MM.1S (cell line): ENCODE measurements around the gene C19orf85.
A peak's percentile ranks its signal among the peaks of the same experiment; 100 is the strongest.

Experiments used
- DNase-seq: peaks from one replicate; pipeline ENCODE4 v3.0.0-alpha.2; 2015
- H2AFZ ChIP-seq: fragments of 300-600 bp; sonication (generic); 2 replicates; pipeline ENCODE4 v1.6.0; 2016; ENCODE audit warnings: antibody characterized with exemption, low read length
- H3F3A ChIP-seq: fragments of 300-600 bp; sonication (generic); 2 replicates; pipeline ENCODE4 v1.6.1; 2016; ENCODE audit warnings: mild to moderate bottlenecking, antibody characterized with exemption, low read length, moderate library complexity, mixed read lengths; ENCODE audit not compliant: insufficient read depth
- H3K27ac ChIP-seq: fragments of 300-600 bp; sonication (generic); 2 replicates; pipeline ENCODE4 v1.5.1; 2016; ENCODE audit warnings: mild to moderate bottlenecking, low read length
- H3K27me3 ChIP-seq: fragments of 300-600 bp; sonication (generic); replicated peaks from 2 replicates; pipeline ENCODE4 v1.6.0; 2016; ENCODE audit warnings: low read length; ENCODE audit not compliant: insufficient read depth
- H3K36me3 ChIP-seq: fragments of 300-600 bp; sonication (generic); replicated peaks from 2 replicates; pipeline ENCODE4 v1.6.1; 2016; ENCODE audit warnings: mild to moderate bottlenecking, low read length, mixed read lengths; ENCODE audit not compliant: insufficient read depth
- H3K4me1 ChIP-seq: fragments of 300-600 bp; sonication (generic); 2 replicates; pipeline ENCODE4 v1.6.1; 2016; ENCODE audit warnings: low read length, mixed read lengths
- H3K4me2 ChIP-seq: fragments of 300-600 bp; sonication (generic); 2 replicates; pipeline ENCODE4 v1.6.0; 2016; ENCODE audit warnings: low read depth, low read length
- H3K4me3 ChIP-seq: fragments of 300-600 bp; sonication (generic); 2 replicates; pipeline ENCODE4 v1.5.1; 2016; ENCODE audit warnings: low read length, mixed read lengths
- H3K79me2 ChIP-seq: fragments of 300-600 bp; sonication (generic); 2 replicates; pipeline ENCODE4 v1.6.1; 2016; ENCODE audit warnings: mixed run types, low read length, mixed read lengths
- H3K9ac ChIP-seq: fragments of 300-600 bp; sonication (generic); 2 replicates; pipeline ENCODE4 v1.6.1; 2016; ENCODE audit warnings: low read length, mixed read lengths
- H3K9me2 ChIP-seq: fragments of 300-600 bp; sonication (generic); replicated peaks from 2 replicates; pipeline ENCODE4 v1.6.1; 2016; ENCODE audit warnings: mild to moderate bottlenecking, low read length, mixed read lengths; ENCODE audit not compliant: insufficient read depth
- H3K9me3 ChIP-seq: fragments of 300-600 bp; sonication (generic); replicated peaks from 2 replicates; pipeline ENCODE4 v1.6.1; 2016; ENCODE audit warnings: mild to moderate bottlenecking, low read length, mixed read lengths; ENCODE audit not compliant: insufficient read depth
- H4K20me1 ChIP-seq: fragments of 300-600 bp; sonication (generic); 2 replicates; pipeline ENCODE4 v1.6.1; 2016; ENCODE audit warnings: mild to moderate bottlenecking, low read length, moderate library complexity, mixed read lengths; ENCODE audit not compliant: insufficient read depth
- EZH2 ChIP-seq: fragments of 300-600 bp; sonication (generic); optimal IDR thresholded peaks from 2 replicates; pipeline ENCODE3; 2017; ENCODE audit warnings: low read depth, mild to moderate bottlenecking, antibody characterized with exemption, low read length, mixed read lengths
- EZH2phosphoT487 ChIP-seq: fragments of 300-600 bp; sonication (generic); IDR thresholded peaks from 2 replicates; pipeline ENCODE4 v1.6.1; 2018; ENCODE audit warnings: antibody characterized with exemption, low read length
- TF ChIP-seq, protein P1 (sequence below): fragments of 300-600 bp; sonication (generic); IDR thresholded peaks from 2 replicates; pipeline ENCODE4 v1.5.1; 2016; ENCODE audit warnings: antibody characterized with exemption, low read length, mixed read lengths

The C19orf85 gene

DNA sequence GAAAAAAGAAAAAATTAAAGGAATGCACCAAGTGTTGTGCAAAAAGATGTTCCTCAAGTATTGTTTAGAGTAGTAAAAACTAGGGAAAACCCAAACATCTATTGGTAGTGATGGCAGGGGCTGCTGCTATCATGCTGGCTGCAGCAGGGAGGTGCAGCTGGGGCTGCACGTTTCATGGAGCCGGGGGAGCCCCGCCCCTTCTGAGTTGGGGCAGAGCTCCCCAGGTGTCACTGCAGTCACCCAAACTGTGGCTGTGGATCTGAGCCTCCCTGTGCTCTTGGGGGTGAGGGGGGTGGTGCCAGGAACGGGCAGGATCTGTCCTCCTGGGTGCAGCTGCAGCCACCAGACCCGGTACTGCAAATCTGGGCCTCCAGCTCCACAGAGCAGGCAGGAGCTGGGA is 45.4 kb downstream of the C19orf85 start:
- Histone ChIP-seq H3K9me2 (no peaks in the 10 kb centered on the region), H3K4me3 (no peak overlapping the region), H3K9me3 (no peaks in the 10 kb centered on the region), H4K20me1 (no peaks in the 10 kb centered on the region), H3K79me2 (no peaks in the 10 kb centered on the region), H3K27me3 (peaks cover 40% of the 10 kb centered on the region), H3F3A (no peaks in the 10 kb centered on the region), H3K4me1 (no peaks in the 10 kb centered on the region), H3K4me2 (no peak overlapping the region), H3K36me3 (no peaks in the 10 kb centered on the region), H3K27ac (no peak overlapping the region), H2AFZ (no peak overlapping the region), H3K9ac (no peak overlapping the region)
- DNase-seq: no peak
- no peak for TF ChIP-seq EZH2
- no peak for TF ChIP-seq EZH2phosphoT487
- TF ChIP-seq, protein P1, sequence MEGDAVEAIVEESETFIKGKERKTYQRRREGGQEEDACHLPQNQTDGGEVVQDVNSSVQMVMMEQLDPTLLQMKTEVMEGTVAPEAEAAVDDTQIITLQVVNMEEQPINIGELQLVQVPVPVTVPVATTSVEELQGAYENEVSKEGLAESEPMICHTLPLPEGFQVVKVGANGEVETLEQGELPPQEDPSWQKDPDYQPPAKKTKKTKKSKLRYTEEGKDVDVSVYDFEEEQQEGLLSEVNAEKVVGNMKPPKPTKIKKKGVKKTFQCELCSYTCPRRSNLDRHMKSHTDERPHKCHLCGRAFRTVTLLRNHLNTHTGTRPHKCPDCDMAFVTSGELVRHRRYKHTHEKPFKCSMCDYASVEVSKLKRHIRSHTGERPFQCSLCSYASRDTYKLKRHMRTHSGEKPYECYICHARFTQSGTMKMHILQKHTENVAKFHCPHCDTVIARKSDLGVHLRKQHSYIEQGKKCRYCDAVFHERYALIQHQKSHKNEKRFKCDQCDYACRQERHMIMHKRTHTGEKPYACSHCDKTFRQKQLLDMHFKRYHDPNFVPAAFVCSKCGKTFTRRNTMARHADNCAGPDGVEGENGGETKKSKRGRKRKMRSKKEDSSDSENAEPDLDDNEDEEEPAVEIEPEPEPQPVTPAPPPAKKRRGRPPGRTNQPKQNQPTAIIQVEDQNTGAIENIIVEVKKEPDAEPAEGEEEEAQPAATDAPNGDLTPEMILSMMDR: no peak

DNA sequence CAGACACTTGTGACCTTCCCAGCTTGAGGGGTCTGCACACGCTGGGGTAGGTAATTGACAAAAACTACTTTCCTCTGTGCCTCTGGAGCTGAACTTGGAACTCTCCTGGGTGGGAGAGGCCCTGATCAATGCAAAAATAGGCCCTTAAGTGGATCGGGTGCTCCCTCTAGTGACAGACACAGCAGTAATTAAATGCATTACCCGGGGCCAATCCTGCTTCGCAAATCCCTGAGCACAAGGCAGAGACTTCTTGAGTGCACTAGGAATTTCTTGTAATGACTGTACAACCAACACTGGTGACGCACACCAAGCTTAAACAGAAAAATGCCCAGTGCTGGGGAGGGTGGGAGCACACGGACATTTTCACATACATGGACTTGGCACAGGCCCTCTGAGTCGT is 46.4 kb downstream of the C19orf85 start:
- Histone ChIP-seq H3K4me2 (no peak overlapping the region), H3K9me2 (no peaks in the 10 kb centered on the region), H3K4me1 (no peaks in the 10 kb centered on the region), H3K27ac (no peak overlapping the region), H3F3A (no peaks in the 10 kb centered on the region), H4K20me1 (no peaks in the 10 kb centered on the region), H3K79me2 (no peaks in the 10 kb centered on the region), H3K9me3 (no peaks in the 10 kb centered on the region), H2AFZ (no peak overlapping the region), H3K36me3 (no peaks in the 10 kb centered on the region), H3K4me3 (no peak overlapping the region), H3K27me3 (peaks cover 32% of the 10 kb centered on the region), H3K9ac (no peak overlapping the region)
- TF ChIP-seq, protein P1: peak; percentile 71
- no peak for TF ChIP-seq EZH2
- peak; percentile 65 for DNase-seq
